Epithelial cell of esophagus (primary cell): ENCODE measurements around the gene C2orf78.

Experiments
- DNase-seq: peaks from one replicate; pipeline ENCODE4 v3.0.0; 2010; ENCODE audit warnings: low read depth
- H3K4me3 ChIP-seq: 2 replicates; pipeline ENCODE4 v1.5.1; 2011; ENCODE audit warnings: mild to moderate bottlenecking, low read length, control low read depth
- CTCF ChIP-seq: IDR thresholded peaks from 2 replicates; pipeline ENCODE4 v1.5.1; 2011; ENCODE audit warnings: low read depth, mild to moderate bottlenecking, low read length, control low read depth, inconsistent platforms; ENCODE audit not compliant: insufficient read depth; ENCODE audit errors: missing control alignments

The C2orf78 gene

GRCh38 chr2:73822991-73823390 is 39.0 kb downstream of the C2orf78 start:
- DNase-seq: no peak
- no peak for TF ChIP-seq CTCF
- H3K4me3 ChIP-seq: no peak overlapping the region

- no peak for TF ChIP-seq CTCF
- no peak overlapping the region for H3K4me3 ChIP-seq
- DNase-seq: no peak
Observed at GRCh38 chr2:73823416-73823815, 39.4 kb downstream of the C2orf78 start.

- peak; percentile 89 for TF ChIP-seq CTCF
- DNase-seq: peak; percentile 86
- no peak overlapping the region for H3K4me3 ChIP-seq
Observed at GRCh38 chr2:73823916-73824523, 40.0 kb downstream of the C2orf78 start.

- DNase-seq: no peak
- TF ChIP-seq CTCF: no peak
- no peak overlapping the region for H3K4me3 ChIP-seq
Observed at GRCh38 chr2:73825408-73825807, 41.4 kb downstream of the C2orf78 start.

GRCh38 chr2:73827018-73827417 is 43.0 kb downstream of the C2orf78 start:
- peak; percentile 67 for DNase-seq
- TF ChIP-seq CTCF: peak; percentile 48

GRCh38 chr2:73827660-73828388 is 43.8 kb downstream of the C2orf78 start:
- DNase-seq: no peak
- no peak for TF ChIP-seq CTCF
- H3K4me3 ChIP-seq: no peak overlapping the region

More at GRCh38 chr2:73827018-73827417, 43.0 kb downstream of the C2orf78 start:
- no peak overlapping the region for H3K4me3 ChIP-seq
